HCT116 (cell line): ENCODE data around the gene CTU1.

Experiments used
- CTCF ChIP-seq, 3 experiments: fragments of 200-600 bp in 1 of 3; sonication (generic) in 1 of 3; IDR thresholded peaks in 2 of 3; conservative IDR thresholded peaks in 1 of 3; 2 replicates each; pipeline ENCODE4 v1.5.1; 2012 to 2017; ENCODE audit warnings: low read depth in 2 of 3, low read length in 2 of 3, antibody characterized with exemption in 1 of 3, borderline replicate concordance in 1 of 3, control low read depth in 1 of 3, mild to moderate bottlenecking in 1 of 3, mixed read lengths in 1 of 3, mixed run types in 1 of 3, moderate library complexity in 1 of 3; ENCODE audit not compliant: insufficient read depth in 1 of 3
- EZH2 ChIP-seq: fragments of 200-600 bp; sonication (generic); IDR thresholded peaks from 2 replicates; pipeline ENCODE4 v1.6.1; 2017; ENCODE audit warnings: antibody characterized with exemption, mixed run types
- POLR2A ChIP-seq: IDR thresholded peaks from 2 replicates; pipeline ENCODE4 v1.7.0; 2011; ENCODE audit warnings: borderline replicate concordance; ENCODE audit not compliant: insufficient read depth, insufficient read length; ENCODE audit errors: extremely low read depth
- POLR2AphosphoS5 ChIP-seq: IDR thresholded peaks from 2 replicates; pipeline ENCODE4 v1.6.1; 2011; ENCODE audit warnings: mild to moderate bottlenecking, low read depth, low read length, moderate library complexity
- RAD21 ChIP-seq: IDR thresholded peaks from 2 replicates; pipeline ENCODE4 v1.6.1; 2012; ENCODE audit warnings: low read depth, mild to moderate bottlenecking
- SP1 ChIP-seq: IDR thresholded peaks from 2 replicates; pipeline ENCODE4 v1.6.1; 2012; ENCODE audit warnings: low read depth
- ZFX ChIP-seq: fragments of 450-650 bp; IDR thresholded peaks from 2 replicates; pipeline ENCODE4 v1.6.1; 2017

GRCh38 chr19:51071095-51071405 is 37.2 kb downstream of the CTU1 start:
- TF ChIP-seq RAD21 = no peak
- TF ChIP-seq CTCF (IDR thresholded peaks at IDR 0.05 in 2 of 3, conservative IDR thresholded peaks at IDR 0.05 in 1 of 3; ENCODE audit: borderline replicate concordance in 1 of 3, insufficient read depth in 1 of 3, low read depth in 2 of 3, low read length in 2 of 3) = no peak
- no peak for TF ChIP-seq EZH2
- no peak for TF ChIP-seq POLR2A
- TF ChIP-seq ZFX = no peak
- TF ChIP-seq SP1 = no peak
- TF ChIP-seq POLR2AphosphoS5 = no peak
